COR-L47 (cell line): ENCODE measurements around the gene XRCC6.
"Not testable (repeated sequence)": the region's sequence is repeated elsewhere in the genome, so short reads cannot be mapped to it uniquely, and the experiment has no call there.

Experiments
- DNase-seq: peaks from one replicate; lab custom pipeline; 2025; lab: John Stamatoyannopoulos, UW

XRCC6 gene

GRCh38 chr22:41598891-41599635, 22.0 kb upstream of the XRCC6 start:
- no peak for DNase-seq

- no peak for DNase-seq
Observed at GRCh38 chr22:41600976-41601375, 20.1 kb upstream of the XRCC6 start.

GRCh38 chr22:41603873-41604332, 17.2 kb upstream of the XRCC6 start:
- no peak for DNase-seq

- DNase-seq: no peak
Observed at GRCh38 chr22:41608386-41608785, 12.7 kb upstream of the XRCC6 start.

- DNase-seq: no peak
Observed at GRCh38 chr22:41612603-41613306, 8.3 kb upstream of the XRCC6 start.

- DNase-seq: no peak
Observed at GRCh38 chr22:41613456-41613855, 7.6 kb upstream of the XRCC6 start.

GRCh38 chr22:41619979-41620588, 1.0 kb upstream of the XRCC6 start:
- peak; percentile 50 for DNase-seq

GRCh38 chr22:41620589-41621098, 451 bp upstream of the XRCC6 start, which contains the start of gene DESI1:
Gene DESI1 (minus strand): TSS chr22:41621043. CDS start chr22:41620839, 204 bp downstream.
- DNase-seq: no peak

GRCh38 chr22:41621911-41622179, 750 bp downstream of the XRCC6 start:
- no peak for DNase-seq

- no peak for DNase-seq
Observed at GRCh38 chr22:41625577-41625976, 4.5 kb downstream of the XRCC6 start.

GRCh38 chr22:41631115-41631514, 10.0 kb downstream of the XRCC6 start:
- DNase-seq: not testable (repeated sequence)

GRCh38 chr22:41631615-41632014, 10.5 kb downstream of the XRCC6 start:
- not testable (repeated sequence) for DNase-seq

GRCh38 chr22:41634610-41635009, 13.5 kb downstream of the XRCC6 start:
- DNase-seq: not testable (repeated sequence)

GRCh38 chr22:41636467-41636866, 15.4 kb downstream of the XRCC6 start:
- no peak for DNase-seq

- DNase-seq: not testable (repeated sequence)
Observed at GRCh38 chr22:41637623-41638022, 16.5 kb downstream of the XRCC6 start.

- DNase-seq: no peak
Observed at GRCh38 chr22:41638124-41638523, 17.0 kb downstream of the XRCC6 start.

- no peak for DNase-seq
Observed at GRCh38 chr22:41638748-41639147, 17.7 kb downstream of the XRCC6 start.

- no peak for DNase-seq
Observed at GRCh38 chr22:41641854-41642253, 20.8 kb downstream of the XRCC6 start.

GRCh38 chr22:41642331-41643110, 21.4 kb downstream of the XRCC6 start:
- no peak for DNase-seq

GRCh38 chr22:41647771-41648170, 26.7 kb downstream of the XRCC6 start:
- DNase-seq: no peak

GRCh38 chr22:41648432-41648831, 27.3 kb downstream of the XRCC6 start:
- DNase-seq: no peak

GRCh38 chr22:41650229-41650628, 29.1 kb downstream of the XRCC6 start:
- no peak for DNase-seq
